ENCODE data around the gene MAB21L4. TPM values are rescaled to one million over a fixed set of nuclear protein-coding genes. Genes with fewer than 3 reads are reported as not detected.

Gene MAB21L4
- total and polyA plus RNA-seq, 2 of the 8 experiments (the other 6 are each of a cell fraction or from before 2014, with no cell fraction given), result 0.11 TPM; not detected in 1

DNA sequence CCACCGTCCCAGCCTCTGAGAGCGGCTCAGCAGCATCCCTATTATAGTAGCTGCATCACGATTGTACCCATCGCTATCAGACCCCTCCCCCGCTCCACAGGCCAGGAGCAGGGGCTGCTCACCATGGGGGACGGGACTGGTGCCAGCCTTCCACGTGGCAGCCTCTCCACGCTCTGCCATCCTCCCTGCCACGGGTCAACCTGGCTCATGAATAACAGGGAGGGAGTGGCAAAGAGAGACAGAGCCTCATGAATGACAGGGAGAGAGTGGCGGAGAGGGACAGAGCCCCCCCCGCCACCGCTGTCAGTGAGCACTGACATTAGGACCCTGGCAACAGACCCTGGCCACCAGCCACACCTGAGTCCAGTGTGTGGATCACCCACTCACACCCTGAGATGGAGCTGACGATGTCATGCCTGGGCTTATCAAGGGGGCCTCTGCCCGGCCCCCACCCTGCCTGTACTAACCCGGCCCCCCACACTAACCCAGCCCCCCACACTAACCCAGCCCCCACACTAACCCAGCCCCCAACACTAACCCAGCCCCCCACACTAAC, 27.1 kb upstream of the MAB21L4 start:
- Histone ChIP-seq H3K56ac (replicated peaks; ENCODE audit: insufficient read length, low read depth, low read length) (no peak overlapping the region), H4K91ac (replicated peaks; ENCODE audit: insufficient read length, low read length) (no peak overlapping the region), H3K4ac (replicated peaks; ENCODE audit: insufficient read length, low read depth, low read length) (no peak overlapping the region), H2AK5ac (ENCODE audit: low read depth, low read length) (no peak overlapping the region), H3K27ac (ENCODE audit: low read depth, low read length) (no peak overlapping the region), H3K9me3 (ENCODE audit: insufficient read depth in 2 of 2, low read depth in 1 of 2, low read length in 1 of 2) (no peaks in the 10 kb centered on the region), H3K27me3 (replicated peaks in 1 of 4; ENCODE audit: control insufficient read depth in 3 of 4, extremely low read depth in 1 of 4, insufficient read depth in 3 of 4, low read length in 3 of 4) (no peaks in the 10 kb centered on the region), H2BK120ac (replicated peaks; ENCODE audit: low read depth, low read length) (no peak overlapping the region), H3K36me3 (ENCODE audit: control insufficient read depth in 2 of 4, insufficient read depth in 4 of 4, low read length in 3 of 4) (no peaks in the 10 kb centered on the region), H2BK15ac (ENCODE audit: low read length) (no peak overlapping the region), H2BK5ac (ENCODE audit: low read depth, low read length) (no peak overlapping the region; the same call in 1 of the 2 replicates), H3K79me2 (ENCODE audit: control insufficient read depth in 1 of 2, insufficient read depth in 2 of 2, low read length in 2 of 2) (no peaks in the 10 kb centered on the region), H3K9ac (replicated peaks in 1 of 4; ENCODE audit: extremely low read depth in 1 of 4, low read depth in 3 of 4, low read length in 3 of 4) (no peak overlapping the region), H3K18ac (ENCODE audit: extremely low read depth, low read length) (no peak overlapping the region), H4K8ac (ENCODE audit: extremely low read depth, insufficient read depth, low read length) (peak overlapping the region; percentile 85; the same call in 1 of the 2 replicates), H3K79me1 (ENCODE audit: low read depth, low read length) (no peaks in the 10 kb centered on the region), H3K23ac (ENCODE audit: insufficient read length) (no peak overlapping the region), H4K5ac (ENCODE audit: insufficient read length, low read depth, low read length) (no peak overlapping the region), H2BK20ac (ENCODE audit: low read length) (no peak overlapping the region), H3K4me3 (ENCODE audit: extremely low read depth in 1 of 4, insufficient read depth in 2 of 4, low read depth in 3 of 4, low read length in 4 of 4) (no peak overlapping the region), H2BK12ac (ENCODE audit: low read depth, low read length) (no peak overlapping the region), H3K4me1 (replicated peaks in 1 of 4; ENCODE audit: control insufficient read depth in 3 of 4, insufficient read depth in 4 of 4, low read length in 3 of 4) (no peaks in the 10 kb centered on the region; a peak in 3 of 7 replicates), H4K20me1 (replicated peaks in 1 of 2; ENCODE audit: control insufficient read depth in 1 of 2, insufficient read depth in 2 of 2, low read length in 2 of 2) (no peaks in the 10 kb centered on the region), H3K4me2 (ENCODE audit: insufficient read depth in 1 of 2, low read depth in 2 of 2, low read length in 2 of 2) (no peak overlapping the region), H2AFZ (ENCODE audit: low read length) (no peak overlapping the region), H3K14ac (ENCODE audit: insufficient read length) (no peak overlapping the region), H3K23me2 (ENCODE audit: low read depth, low read length) (no peaks in the 10 kb centered on the region)
- ChIA-PET POLR2A (ENCODE audit: partially characterized antibody) (no interaction called here), CTCF (ENCODE audit: partially characterized antibody) (interaction anchor here (0.8 to 1.4 kb wide), 4 partner anchors 8 to 72 kb away, joined by 3 to 4 read pairs (median 3); no protein-coding TSS in a partner anchor)
- FAIRE-seq (no peak), DNase-seq (ENCODE audit: low read depth in 1 of 2, low spot score in 2 of 2) (no peak)
- WGBS, 2 experiments (ENCODE audit: extremely low coverage in 1 of 2, insufficient coverage in 1 of 2, insufficient read length in 1 of 2, insufficient replicate concordance in 2 of 2, low coverage in 1 of 2, low lambda C conversion rate in 2 of 2, missing lambda C conversion rate in 1 of 2), result 74% methylated on average over 13 of the region's 15 CpGs; no CpG with 5 or more reads in 1 of the 2 experiments
- no peak for TF ChIP-seq GABPA (IDR thresholded peaks at IDR 0.05; ENCODE audit: borderline replicate concordance, insufficient read depth, low read length)
- no peak for TF ChIP-seq RNF2 (IDR thresholded peaks at IDR 0.05; ENCODE audit: borderline replicate concordance, low read depth, low read length, missing control alignments, poor library complexity, severe bottlenecking)
- no peak for TF ChIP-seq HDAC2 (IDR thresholded peaks at IDR 0.05; ENCODE audit: borderline replicate concordance in 1 of 2, low read depth in 2 of 2, low read length in 2 of 2)
- TF ChIP-seq POU5F1 (IDR thresholded peaks at IDR 0.05; ENCODE audit: low read depth, low read length), result no peak
- TF ChIP-seq, protein P1, sequence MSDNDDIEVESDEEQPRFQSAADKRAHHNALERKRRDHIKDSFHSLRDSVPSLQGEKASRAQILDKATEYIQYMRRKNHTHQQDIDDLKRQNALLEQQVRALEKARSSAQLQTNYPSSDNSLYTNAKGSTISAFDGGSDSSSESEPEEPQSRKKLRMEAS (IDR thresholded peaks at IDR 0.05), result no peak
- no peak for TF ChIP-seq CBX5 (IDR thresholded peaks at IDR 0.05; ENCODE audit: low read depth, low read length)
- no peak for TF ChIP-seq CBX8 (IDR thresholded peaks at IDR 0.05; ENCODE audit: borderline replicate concordance, low read depth, low read length)
- no peak for TF ChIP-seq PHF8 (conservative IDR thresholded peaks at IDR 0.05; ENCODE audit: low read depth, low read length)
- TF ChIP-seq, protein P2, sequence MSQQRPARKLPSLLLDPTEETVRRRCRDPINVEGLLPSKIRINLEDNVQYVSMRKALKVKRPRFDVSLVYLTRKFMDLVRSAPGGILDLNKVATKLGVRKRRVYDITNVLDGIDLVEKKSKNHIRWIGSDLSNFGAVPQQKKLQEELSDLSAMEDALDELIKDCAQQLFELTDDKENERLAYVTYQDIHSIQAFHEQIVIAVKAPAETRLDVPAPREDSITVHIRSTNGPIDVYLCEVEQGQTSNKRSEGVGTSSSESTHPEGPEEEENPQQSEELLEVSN (IDR thresholded peaks at IDR 0.05), result no peak
- no peak for TF ChIP-seq GTF2F1 (IDR thresholded peaks at IDR 0.05; ENCODE audit: borderline replicate concordance, low read depth, low read length)
- TF ChIP-seq SIN3A (conservative IDR thresholded peaks at IDR 0.05 in 1 of 2, IDR thresholded peaks at IDR 0.05 in 1 of 2; ENCODE audit: low read depth in 1 of 2, low read length in 2 of 2), result no peak

Data from H1 (cell line).